Right atrium auricular region (tissue), 2 donors: ENCODE measurements around the gene FANCI. TPM values are rescaled to one million over a fixed set of nuclear protein-coding genes. Genes with fewer than 3 reads are reported as not detected.
"Not testable (repeated sequence)": the region's sequence is repeated elsewhere in the genome, so short reads cannot be mapped to it uniquely, and the experiment has no call there.

Experiments
- DNase-seq: peaks from one replicate; pipeline ENCODE4 v3.0.0-alpha.2; 2019; ENCODE audit warnings: low spot score
- H3K27ac ChIP-seq, 2 donors: fragments of 200-600 bp; sonication (generic); 1 replicate in 1 of 2; 2 replicates in 1 of 2; pipeline ENCODE4 v1.5.1; 2016 to 2019
- H3K27me3 ChIP-seq, 2 donors: fragments of 200-600 bp; sonication (generic); one replicate each; pipeline versions ENCODE4 v1.5.1 to v1.6.0; 2017 to 2019
- H3K36me3 ChIP-seq: fragments of 200-600 bp; sonication (generic); one replicate; pipeline ENCODE4 v1.5.1; 2016
- H3K4me1 ChIP-seq, 2 donors: fragments of 200-600 bp; sonication (generic); one replicate each; pipeline versions ENCODE4 v1.5.1 to v1.6.0; 2017 to 2019
- H3K4me3 ChIP-seq, 2 donors: fragments of 200-600 bp; sonication (generic); 1 replicate in 1 of 2; 2 replicates in 1 of 2; pipeline ENCODE4 v1.5.1; 2017 to 2019; ENCODE audit warnings: mild to moderate bottlenecking in 1 of 2, moderate library complexity in 1 of 2
- H3K9me3 ChIP-seq, 2 donors: fragments of 200-600 bp; sonication (generic); one replicate each; pipeline ENCODE4 v1.5.1; 2019
- CTCF ChIP-seq, 2 donors: fragments of 200-600 bp; sonication (generic); IDR thresholded peaks; one replicate each; pipeline ENCODE4 v1.5.1; 2019; ENCODE audit warnings: antibody characterized with exemption in 2 of 2
- total RNA-seq, 2 donors: library from RNA; depleted of rRNA; stranded (reverse); fragments of >200 nt; gene quantifications; one replicate each; pipeline ENCODE4 v1.1.0, GENCODE V29; 2016

The FANCI gene
- total RNA-seq, 2 donors from 2014 or later = 0.79 to 1.6 TPM

DNA sequence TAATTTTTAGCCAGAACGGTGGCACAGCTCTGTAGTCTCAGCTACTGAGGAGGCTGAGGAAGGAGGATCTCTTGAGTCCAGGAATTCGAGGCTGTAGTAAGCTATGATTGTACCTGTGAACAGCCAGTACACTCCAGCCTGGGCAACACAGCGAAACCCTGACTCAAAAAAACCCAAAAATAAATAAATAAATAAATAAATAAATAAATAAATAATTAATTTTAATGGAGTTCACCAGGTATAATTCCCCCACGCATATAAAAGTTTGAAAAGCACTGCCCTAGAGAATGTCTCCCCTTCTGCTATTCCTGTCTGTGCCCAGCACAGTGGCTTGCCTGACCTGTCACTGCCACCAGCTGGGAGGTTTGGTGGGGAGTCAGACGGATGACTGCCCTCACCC lies 18.2 kb upstream of the FANCI start:
- H3K27ac ChIP-seq = no peak overlapping the region
- H3K4me1 ChIP-seq = no peaks in the 10 kb centered on the region
- no peak for TF ChIP-seq CTCF (IDR thresholded peaks at IDR 0.05)
- H3K36me3 ChIP-seq = no peaks in the 10 kb centered on the region
- no peak overlapping the region for H3K4me3 ChIP-seq
- no peaks in the 10 kb centered on the region for H3K9me3 ChIP-seq
- H3K27me3 ChIP-seq = no peaks in the 10 kb centered on the region
- DNase-seq = no peak

DNA sequence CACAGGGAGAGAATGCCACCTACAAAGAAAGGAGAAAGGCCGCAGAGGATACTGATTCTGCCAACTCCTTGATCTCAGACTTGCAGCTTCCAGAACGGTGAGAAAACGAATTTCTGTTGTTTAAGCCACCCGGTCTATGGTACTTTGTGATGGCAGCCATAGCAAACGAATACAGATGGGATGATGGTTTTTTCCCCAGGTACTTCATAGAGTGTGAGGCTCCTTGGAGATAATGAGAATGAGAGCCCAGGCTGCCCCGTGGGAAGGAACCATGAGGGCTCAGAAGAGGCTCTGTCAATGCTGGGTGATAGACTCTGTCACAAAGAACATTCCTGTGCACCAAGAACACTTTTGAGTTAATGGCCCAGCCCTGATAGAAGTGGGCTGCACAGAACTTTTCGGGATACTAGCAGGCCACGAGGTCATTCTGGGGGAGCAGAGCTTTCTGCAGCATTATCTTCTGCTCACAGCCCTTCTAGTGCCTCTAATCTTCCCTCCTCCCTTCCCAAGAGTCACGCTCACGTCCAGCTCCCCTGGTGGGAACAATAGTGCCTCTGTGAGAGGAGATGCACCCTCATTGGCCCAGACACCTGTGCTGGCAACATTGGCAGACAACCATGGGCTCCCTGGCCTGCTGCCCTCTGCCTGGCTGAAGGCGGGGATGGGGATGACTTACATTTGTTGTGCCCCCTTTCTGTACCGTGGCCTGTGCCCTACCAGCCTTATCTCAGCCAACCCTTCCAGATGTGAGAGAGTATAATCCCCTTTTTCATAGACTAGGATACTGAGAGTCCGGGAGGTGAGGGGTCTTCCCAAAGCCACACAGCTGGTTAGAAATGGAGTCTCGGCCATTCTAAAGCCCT lies 17.2 kb upstream of the FANCI start:
- H3K9me3 ChIP-seq = no peaks in the 10 kb centered on the region
- no peak overlapping the region for H3K4me3 ChIP-seq
- no peak for DNase-seq
- no peaks in the 10 kb centered on the region for H3K36me3 ChIP-seq
- no peak overlapping the region for H3K27ac ChIP-seq
- TF ChIP-seq CTCF (IDR thresholded peaks at IDR 0.05) = no peak
- no peaks in the 10 kb centered on the region for H3K27me3 ChIP-seq
- no peaks in the 10 kb centered on the region for H3K4me1 ChIP-seq

DNA sequence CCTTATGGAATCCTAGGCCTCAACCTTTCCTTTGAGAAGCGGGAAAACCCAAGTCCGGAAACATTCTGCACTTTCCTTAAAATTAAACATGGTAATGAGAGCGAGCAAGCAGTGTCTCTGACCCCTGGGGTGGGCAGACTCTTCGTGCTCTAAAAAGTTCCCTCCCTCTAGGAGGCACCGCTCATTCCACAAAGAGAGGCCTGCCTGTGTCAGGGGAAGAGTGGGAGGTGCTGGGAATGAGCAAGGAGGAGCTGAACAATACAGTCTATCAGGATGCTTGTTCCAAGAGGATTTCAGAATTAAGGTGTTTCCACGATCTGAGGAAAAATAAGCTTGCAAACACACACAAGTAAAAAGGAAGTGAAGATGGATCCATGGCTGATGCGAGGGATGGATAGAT lies 16.4 kb upstream of the FANCI start:
- no peak for TF ChIP-seq CTCF (IDR thresholded peaks at IDR 0.05)
- H3K9me3 ChIP-seq = no peaks in the 10 kb centered on the region
- no peak for DNase-seq
- H3K27ac ChIP-seq = no peak overlapping the region
- no peaks in the 10 kb centered on the region for H3K4me1 ChIP-seq
- no peaks in the 10 kb centered on the region for H3K36me3 ChIP-seq
- H3K27me3 ChIP-seq = no peaks in the 10 kb centered on the region
- H3K4me3 ChIP-seq = no peak overlapping the region

DNA sequence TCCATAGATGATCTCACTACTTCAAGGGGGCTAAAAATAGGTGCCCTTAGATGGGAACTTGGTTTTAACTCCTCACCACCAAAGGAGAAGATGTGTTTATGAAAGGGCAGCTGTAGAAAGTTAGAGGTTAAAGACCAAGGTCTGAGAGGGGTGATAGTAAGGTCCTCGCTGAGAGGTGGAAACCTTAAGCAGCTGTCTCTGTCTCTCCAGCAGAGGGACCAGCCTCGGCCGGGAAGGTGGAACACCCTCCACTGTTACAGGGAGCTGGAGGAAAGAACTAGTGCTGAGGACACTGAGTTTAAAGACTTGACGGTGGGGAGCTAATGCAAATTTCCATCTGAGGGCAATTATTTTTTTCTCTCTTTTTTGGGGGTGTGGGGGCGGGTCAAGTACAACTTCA lies 13.5 kb upstream of the FANCI start:
- no peaks in the 10 kb centered on the region for H3K36me3 ChIP-seq
- H3K4me1 ChIP-seq = no peaks in the 10 kb centered on the region
- H3K27ac ChIP-seq = no peak overlapping the region
- no peak overlapping the region for H3K4me3 ChIP-seq
- no peak for DNase-seq
- TF ChIP-seq CTCF (IDR thresholded peaks at IDR 0.05) = no peak
- H3K27me3 ChIP-seq = no peaks in the 10 kb centered on the region
- H3K9me3 ChIP-seq = no peaks in the 10 kb centered on the region

- TF ChIP-seq CTCF (IDR thresholded peaks at IDR 0.05) = no peak
- H3K9me3 ChIP-seq = no peaks in the 10 kb centered on the region
- no peak overlapping the region for H3K27ac ChIP-seq
- no peaks in the 10 kb centered on the region for H3K36me3 ChIP-seq
- no peaks in the 10 kb centered on the region for H3K27me3 ChIP-seq
- no peak for DNase-seq
- no peak overlapping the region for H3K4me3 ChIP-seq
- H3K4me1 ChIP-seq = no peaks in the 10 kb centered on the region
These were observed 11.9 kb upstream of the FANCI start for GRCh38 chr15:89231832-89232231.

DNA sequence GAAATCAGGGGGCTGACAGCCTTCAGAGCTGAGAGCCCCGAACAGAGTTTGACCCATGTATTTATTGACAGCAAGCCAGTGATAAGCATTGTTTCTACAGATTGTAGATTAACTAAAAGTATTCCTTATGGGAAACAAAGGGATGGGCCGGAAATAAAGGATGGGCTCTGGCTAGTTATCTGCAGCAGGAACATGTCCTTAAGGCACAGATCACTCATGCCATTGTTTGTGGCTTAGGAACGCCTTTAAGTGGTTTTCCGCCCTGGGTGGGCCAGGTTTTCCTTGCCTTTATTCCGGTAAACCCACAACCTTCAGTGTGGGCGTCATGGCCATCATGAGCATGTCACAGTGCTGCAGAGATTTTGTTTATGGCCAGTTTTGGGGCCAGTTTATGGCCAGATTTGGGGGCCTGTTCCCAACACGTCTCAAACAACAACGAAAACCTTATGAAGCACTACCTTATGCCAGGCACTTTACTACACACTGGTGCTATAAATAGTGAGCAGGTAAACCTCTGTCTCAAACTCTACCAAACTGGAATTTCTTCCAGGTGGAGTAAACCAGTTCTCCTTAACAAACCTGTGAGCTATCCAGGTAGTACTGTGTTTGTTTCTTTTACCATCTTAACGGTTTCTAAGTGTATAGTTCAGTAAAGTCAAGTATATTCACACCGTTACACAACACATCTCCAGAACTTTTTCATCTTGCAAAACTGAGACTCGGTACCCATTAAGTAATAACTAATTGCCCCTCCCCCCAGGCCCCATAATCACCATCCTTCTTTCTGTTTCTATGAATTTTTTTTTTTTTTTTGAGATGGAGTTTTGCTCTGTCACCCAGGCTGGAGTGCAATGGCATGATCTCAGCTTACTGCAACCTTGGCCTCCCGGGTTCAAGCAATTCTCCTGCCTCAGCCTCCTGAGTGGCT lies 3.6 kb upstream of the FANCI start:
- H3K9me3 ChIP-seq, H3K36me3 ChIP-seq, H3K27me3 ChIP-seq, H3K27ac ChIP-seq, DNase-seq, H3K4me3 ChIP-seq: not testable (repeated sequence)
- H3K4me1 ChIP-seq = peaks cover 0 to 18% of the 10 kb centered on the region in 2 donors
